HG03571 (cell line): ENCODE data around the gene SFMBT1.

ENCODE experiments used
- ATAC-seq: cut with Tn5 transposase; IDR thresholded peaks from one replicate; pipeline ENCODE4 v1.9.1; 2021; ENCODE audit not compliant: unreplicated experiment

SFMBT1 gene

DNA sequence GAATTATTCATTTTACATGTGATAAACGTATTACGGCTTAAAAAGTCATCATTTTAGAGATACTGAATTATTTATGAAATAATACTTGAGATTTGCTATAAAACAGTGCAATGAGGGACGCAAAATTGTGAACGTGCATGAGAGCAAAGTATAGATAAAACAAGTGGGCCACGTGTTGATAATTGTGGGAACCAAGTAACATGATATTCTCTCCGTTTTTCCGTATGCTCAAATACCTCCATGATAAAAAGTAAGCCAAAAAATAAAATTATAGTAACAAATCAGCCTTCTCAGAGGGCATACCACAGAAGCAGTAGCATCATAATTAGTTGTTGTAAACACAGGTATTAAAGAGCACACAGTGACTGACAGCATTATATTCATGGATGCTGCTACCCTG is 42.6 kb downstream of the SFMBT1 start:
- ATAC-seq: no peak

DNA sequence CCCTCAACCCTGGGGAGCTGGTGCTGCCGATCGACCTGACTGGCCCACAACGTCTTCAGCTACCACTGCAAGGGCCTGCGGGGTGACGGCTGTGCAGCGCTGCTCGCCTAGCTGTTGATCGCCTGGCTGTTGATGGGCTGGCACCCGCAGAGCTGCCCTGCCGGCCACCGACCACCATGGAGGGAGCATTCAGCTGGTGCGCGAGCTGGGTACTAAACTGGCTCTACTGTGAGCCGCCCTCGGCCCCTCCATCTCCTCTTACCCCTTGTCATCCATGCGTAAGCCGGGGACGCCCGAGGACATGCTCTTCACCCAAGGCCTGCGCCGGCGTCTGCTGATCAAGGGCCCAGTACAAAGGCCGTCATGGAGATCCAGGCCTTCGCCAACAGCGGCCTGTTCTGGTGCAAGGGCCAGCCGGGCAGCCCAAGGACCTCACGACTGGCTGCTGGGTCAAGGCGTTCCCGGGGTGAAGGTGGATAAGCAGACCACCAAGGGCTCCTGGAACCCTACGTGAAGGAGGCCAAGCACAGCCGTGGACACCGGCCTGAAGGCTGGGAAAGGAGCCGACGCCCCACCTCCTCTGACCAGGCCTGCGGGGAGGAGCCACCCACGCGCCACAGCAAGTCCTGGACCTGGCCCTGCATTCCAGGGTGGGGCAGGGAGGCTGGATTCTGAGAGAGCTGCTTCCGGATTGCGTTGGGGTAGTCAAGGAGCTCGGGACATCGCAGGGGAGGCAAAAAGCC is 46.9 kb downstream of the SFMBT1 start:
- no peak for ATAC-seq

DNA sequence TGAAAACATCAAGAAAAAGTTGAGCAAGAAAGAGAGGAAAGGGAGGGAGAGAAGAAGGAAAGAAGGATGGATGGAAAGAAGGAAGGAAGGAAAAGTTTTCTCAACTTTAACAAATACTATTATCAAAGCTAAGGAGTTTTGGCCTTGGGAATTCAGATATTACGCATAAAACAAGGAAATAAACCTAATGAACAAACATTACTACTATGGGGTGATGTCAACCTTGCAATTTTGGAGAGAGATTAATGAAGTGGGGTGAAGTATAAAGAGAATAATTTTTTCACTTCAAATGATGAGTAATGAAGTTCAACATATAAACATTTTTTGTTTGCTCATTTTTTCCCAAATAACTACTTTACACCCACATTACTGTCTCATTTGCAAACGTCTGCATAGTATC is 55.2 kb downstream of the SFMBT1 start:
- ATAC-seq: no peak

DNA sequence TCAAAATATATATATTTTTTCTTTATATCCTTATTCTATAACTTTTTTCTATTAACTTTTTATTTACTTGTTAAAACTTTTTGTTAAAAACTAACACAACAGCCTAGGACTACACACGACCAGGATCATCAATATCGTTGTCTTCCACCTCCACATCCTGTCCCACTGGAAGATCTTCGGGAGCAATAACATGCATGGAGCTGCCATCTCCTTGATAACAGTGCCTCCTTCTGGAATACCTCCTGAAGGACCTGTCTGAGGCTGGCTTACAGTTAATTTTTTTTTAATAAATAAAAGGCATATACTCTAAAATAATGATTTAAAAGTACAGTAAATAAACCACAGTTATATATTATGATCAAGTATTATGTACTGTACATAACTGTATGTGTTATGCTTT is 58.9 kb downstream of the SFMBT1 start:
- ATAC-seq: no peak

DNA sequence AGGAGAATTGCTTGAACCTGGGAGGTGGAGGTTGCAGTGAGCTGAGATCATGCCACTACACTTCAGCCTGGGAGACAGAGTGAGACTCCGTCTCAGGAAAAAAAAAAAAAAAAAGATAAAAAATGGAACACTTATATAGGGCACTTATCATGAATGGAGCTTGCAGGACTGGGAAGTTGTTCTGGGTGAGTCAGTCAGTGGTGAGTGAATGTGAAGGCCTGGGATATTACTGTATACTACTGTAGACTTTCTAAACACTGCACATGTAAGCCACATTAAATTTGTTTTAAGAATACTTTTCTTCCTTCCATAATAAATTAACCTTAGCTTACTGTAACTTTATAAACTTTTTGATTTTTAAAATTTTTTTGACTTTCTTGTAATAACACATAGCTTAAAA is 59.8 kb downstream of the SFMBT1 start:
- no peak for ATAC-seq

DNA sequence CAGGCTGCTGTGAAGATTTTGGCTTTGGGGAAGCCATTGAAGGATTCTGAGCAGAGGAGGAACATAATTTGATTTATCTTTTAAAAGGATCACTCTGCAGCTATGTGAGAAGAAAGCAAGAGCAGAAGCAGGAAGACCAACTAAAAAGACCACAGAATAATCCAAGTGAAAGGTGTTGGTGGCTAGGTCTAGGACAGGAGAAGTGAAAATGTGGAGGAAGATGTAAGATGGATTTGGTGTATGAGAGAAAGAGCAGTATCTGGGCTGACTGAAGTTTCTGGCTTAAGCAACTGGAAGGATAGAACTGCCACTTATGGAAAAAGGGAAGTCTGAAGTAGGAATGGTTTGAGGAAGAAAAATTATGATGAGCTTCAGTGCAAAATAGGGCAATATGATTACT is 62.0 kb downstream of the SFMBT1 start:
- peak; percentile 31 for ATAC-seq

DNA sequence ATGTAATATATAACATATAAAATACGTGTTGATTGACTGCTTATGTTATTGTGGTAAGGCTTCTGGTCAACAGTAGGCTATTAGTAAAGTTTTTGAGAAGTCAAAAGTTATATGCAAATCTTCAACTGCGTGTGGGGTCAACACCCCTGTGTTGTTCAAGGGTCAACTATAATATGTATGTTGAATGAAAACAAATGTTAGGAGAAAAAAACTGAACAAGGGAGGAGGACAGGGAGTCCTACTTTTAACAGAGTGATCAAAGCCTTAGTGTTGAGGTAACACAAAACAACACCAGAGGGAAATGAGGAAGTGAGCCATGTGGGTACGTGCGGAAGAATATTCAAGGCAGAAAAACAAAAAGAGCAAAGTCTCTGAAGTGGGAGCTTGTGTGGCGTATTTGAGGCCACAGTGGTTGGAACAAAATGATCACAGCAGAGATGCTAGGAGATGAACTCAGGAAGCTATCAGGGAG is 62.5 kb downstream of the SFMBT1 start:
- ATAC-seq: peak; percentile 85

DNA sequence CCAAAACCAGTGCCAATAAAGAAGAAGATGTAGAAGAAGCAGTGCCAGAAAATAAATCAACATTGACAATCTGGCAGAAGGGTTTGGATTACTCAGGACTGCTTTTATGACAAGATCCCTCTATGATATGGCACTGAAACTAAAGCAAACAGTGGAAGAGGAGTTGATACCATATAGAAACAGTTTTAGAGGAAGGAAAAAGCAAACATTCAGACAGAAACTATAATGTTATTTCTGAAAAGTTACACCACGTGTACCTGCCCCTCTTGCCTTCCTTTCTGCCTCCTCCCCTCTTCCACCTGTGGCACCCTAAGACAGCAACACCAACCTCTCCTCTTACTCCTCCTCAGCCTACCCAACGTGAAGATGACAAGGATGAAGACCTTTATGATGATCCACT is 63.0 kb downstream of the SFMBT1 start:
- ATAC-seq: peak; percentile 20

DNA sequence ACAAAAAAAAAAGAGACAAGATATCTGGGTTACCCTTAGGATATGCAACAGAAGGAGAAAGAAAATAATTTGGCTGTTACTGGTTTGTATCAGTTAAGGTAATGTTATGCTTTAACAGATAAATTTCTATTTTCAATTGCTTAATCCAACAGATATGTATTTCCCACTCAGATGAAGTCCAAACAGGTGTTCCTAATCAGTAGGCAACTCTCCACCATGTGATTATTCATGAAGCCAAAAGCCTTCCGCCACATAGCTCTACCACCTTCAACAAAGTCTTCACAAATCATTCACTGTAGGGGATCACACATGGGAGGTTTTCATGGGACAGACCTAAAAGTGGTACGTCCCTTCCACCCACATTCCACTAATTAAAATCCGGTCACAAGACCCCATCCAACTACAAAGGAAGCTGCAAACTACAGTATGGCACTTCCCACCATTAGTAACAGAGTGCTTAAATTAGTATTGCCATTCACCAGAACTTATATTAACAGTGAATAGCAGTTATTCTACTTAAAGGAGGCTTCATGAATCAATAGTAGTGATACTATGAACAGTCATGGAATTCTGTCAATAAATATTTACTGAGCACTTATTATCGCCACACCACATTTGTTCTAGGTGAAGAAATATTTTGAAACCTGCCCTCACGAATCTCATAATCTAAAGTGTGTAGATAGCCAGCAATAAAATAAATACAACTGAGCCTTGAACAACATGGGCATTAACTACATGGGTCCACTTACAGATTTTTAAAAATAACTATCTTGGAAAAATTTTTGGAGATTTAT is 66.5 kb downstream of the SFMBT1 start:
- no peak for ATAC-seq

DNA sequence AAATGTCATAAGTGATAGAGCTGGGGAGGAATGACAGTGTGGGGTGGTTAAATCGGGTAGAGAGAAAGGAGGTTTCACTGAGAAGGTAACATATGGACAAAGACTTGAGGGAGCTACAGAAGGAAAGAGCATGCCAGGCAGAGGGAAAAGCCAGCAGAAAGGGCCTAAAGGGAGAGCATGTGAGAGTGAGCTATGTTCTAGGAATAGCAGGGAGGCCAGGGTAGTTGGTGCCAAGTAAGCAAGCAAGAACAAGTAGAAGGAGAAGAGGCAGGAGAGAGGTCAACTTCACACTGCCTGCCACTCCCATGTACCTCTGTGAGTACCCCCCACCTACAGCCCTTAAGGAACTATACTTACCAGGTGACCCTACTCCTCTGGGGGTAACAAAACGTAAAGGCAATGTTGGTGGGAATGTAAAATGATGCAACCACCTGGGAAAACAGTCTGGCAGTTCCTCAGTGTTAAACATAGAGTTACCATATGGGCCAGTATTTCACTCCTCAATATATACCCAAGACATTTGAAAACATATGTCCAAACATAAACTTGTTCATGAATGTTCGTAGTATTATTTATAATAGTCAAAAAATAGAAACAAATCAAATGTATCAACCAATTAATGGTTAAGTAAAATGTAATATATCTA is 67.6 kb downstream of the SFMBT1 start:
- ATAC-seq: no peak

DNA sequence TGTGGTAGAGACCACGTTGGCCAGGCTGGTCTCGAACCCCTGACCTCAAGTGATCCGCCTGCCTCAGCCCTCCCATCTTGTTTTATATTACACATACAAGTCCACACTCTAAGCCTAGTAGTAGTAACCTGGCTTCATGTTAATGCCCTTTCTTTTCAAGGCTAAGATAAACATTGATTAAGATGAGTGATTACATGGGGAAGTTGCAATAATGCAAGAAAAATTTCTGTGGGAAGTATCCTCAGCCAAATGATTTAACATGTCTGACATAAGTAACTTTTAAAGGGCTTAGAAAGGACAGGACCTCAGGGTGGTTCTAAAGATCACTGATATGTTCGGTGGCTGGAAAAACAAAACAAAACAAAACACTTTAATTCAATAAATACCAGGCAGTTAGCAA is 72.1 kb downstream of the SFMBT1 start:
- ATAC-seq: no peak

DNA sequence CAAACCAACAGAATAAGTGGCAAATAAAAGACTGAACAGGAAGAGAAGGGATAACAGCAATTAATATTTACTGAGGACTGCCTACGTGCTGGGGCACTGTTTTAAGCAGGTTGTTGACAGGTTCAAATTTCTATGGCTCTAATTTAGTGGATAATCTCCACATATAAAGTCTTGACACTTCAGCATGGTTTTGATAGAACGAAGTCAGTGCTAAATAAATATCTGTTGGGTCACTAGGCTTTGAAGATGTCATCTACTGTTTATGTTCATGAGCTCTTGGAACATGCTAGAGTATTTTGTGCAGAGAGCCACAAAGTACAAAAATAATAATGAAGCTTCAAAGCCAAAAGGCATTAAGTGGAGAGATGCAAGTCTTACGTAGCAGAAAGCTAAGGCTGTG is 74.0 kb downstream of the SFMBT1 start:
- no peak for ATAC-seq

DNA sequence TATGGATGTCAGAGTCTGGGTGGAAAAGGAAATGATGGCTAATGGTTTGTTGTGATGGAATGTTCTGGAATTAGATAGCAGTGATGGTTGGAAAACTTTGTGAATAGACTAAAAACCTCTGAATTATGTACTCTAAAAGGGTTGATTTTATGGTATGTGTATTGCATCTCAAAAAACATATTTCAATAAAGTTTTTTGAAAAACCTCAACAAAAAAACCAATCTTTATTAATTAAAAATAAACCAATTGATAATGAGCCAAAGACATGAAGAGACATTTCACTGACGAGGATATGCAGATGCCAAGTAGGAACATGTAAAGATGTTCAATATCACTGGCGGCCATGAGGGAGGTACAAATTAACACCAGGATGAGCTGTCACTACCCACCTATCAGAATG is 78.5 kb downstream of the SFMBT1 start:
- no peak for ATAC-seq

DNA sequence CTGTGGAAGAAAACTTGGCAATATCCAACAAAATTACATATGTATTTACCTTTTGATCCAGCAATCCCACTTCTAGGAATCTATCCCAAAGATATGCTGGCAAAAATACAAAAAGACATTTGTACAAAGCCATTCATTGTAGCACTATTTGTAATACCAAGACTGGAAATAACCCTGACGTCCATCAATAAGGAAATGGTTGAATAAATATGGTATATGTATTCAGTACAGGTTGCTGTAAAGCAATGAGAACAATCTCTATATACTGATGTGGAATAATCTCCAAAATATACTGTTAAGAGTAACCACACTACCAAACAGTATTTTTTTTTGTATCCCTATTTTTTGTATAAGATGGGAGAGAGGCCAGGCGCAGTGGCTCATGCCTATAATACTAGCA is 83.7 kb downstream of the SFMBT1 start:
- no peak for ATAC-seq

DNA sequence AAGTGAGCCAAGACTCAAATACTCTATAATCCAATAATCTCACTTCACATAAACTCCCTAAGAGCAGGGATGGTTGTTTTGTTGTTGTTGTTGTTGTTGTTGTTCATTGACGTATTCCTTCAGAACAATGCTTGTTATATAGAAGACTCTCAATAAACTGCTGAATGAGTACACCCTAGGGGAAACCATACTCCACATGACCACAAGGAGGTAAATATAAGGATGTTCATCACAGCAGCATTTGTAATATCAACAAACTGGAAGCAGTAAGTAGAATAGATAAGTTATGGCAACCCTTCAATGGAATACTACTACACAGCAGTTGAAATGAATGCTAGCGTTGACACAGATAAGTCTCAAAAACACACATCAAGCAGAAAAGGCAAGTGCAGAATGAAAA is 86.1 kb downstream of the SFMBT1 start:
- ATAC-seq: no peak

DNA sequence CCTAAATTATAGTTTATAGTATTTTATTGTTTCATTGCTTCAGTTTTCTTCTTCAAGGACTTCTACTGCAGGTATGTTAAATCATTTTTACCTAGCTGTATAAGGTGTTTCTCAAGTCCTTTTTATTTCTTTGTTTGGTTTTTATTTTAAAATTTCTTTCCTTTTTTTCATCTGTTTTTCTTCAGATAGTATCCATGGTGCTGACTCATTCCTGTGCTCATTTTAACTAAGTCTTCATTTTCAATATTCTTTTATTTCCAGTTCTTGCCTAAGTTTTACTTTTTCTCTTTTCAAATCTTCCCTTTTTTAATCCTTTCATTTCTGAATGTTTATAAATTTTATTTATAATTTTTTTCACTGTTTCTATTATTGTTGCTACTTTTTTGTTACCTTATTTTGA is 106.3 kb downstream of the SFMBT1 start:
- ATAC-seq: no peak

DNA sequence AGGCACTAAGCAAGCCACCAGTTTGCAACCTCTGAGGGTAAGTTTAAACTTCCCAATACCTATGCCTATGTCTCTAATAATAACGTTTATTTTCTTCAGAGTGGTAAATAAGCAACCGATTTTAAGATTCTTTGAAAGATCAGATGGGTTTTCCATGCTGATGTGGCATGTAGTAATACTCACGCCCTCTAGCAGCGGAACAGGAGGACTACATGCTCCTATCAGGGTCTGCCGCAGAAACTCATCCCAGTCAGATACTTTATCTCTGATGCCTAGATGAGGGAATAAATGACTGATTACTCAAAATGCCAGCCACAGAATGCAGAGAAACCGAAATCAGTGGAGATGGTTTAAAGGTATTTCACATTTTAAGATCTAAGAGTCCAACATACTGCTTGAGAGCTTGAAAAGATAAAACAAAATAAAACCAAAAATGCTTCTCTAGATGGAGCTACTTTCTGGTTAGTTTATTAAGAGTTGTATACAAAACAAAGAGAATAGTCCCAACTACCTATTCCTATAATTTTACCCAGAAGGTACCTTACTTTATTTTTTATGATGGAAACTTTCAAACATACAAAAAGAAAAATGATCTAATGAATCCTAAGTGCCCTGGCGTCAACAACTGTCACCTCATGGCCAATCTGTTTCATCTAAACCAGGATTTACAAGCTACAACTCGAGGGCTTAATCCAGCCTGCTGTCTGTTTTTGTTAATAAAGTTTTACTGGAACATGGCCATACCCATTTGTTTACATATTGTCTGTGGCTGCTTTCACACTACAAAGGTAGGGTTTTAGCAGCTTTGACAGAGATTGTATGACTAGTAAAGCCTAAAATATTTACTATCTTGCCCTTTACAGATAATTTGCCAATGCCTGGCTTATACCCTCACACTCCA is 111.0 kb downstream of the SFMBT1 start:
- peak; percentile 61 for ATAC-seq

DNA sequence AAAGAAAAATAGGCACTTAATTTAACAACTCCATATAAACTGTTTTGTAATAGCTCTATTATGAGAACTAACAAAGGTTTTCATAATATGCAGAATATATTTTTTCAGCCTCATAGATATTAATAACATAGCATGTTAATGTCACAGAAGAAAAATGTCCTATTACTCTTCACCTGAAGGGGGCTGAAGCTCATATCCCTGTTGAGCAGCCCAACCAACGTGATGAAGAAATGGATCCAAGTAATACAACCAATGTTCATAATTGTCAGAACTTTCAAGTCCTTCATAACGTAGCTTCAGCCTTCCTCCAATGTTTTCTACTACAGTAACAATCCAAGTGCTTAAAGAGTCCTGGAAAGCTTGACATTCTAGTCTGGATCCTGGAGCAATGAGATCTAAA is 114.0 kb downstream of the SFMBT1 start:
- no peak for ATAC-seq

DNA sequence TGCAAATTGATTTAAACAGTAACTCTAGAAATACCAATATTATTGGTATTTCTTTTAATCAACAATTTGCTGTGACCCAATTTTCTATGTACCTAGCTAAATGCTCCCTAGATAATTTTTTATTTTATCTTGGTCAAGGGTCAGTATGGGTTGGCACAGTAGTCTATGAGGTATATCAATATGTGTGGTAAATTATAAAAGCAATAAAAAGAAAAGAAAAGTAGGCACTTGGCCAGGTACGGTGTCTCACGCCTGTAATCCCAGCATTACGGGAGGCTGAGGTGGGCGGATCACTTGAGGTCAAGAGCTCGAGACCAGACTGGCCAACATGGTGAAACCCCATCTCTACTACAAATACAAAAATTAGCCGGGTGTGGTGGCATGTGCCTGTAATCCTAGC is 114.5 kb downstream of the SFMBT1 start:
- ATAC-seq: no peak

DNA sequence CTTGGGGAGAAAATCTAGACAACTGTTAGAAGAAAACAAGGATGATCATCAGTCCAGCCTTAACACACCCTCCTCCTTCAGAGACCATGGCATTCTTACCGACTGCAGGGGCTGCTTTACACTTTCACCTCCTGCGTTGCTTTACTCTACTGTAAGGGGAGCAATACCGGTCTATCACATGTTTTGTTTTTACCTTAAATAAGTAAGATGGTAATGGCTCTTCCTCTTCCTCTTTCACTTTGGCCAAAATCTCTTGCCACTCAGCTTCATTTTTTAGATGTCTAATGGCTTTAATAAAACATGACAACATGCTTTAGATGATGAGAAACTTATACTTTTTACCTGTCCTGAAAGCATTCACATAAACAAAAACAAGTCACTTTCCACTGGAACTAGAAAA is 115.1 kb downstream of the SFMBT1 start:
- no peak for ATAC-seq

DNA sequence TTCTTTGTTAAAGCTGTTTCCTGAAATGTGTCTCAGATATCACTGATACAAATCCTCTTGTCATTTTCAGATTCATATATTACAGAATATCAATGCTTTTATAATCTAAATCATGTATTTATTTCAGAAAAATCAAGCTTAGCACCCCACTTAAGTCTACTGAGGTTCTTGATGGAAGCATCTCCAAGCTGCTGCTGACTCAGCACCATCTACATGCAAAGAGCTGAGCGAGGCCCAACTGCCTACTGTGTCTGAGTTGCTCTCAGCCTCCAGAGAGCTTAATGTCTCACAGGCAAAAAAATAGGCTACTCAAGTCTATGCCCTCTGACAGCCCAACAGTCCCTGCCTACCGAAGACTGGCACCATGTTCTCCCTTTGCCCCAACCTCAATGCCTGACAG is 119.3 kb downstream of the SFMBT1 start:
- ATAC-seq: no peak
